NCI-H2081 treated with DMSO at 0.1 percent for 48 hours (cell line): Measurements from ENCODE around the gene EVC.

Experiments
- DNase-seq: peaks from one replicate; lab custom pipeline; 2025; lab: John Stamatoyannopoulos, UW

Gene EVC

DNA sequence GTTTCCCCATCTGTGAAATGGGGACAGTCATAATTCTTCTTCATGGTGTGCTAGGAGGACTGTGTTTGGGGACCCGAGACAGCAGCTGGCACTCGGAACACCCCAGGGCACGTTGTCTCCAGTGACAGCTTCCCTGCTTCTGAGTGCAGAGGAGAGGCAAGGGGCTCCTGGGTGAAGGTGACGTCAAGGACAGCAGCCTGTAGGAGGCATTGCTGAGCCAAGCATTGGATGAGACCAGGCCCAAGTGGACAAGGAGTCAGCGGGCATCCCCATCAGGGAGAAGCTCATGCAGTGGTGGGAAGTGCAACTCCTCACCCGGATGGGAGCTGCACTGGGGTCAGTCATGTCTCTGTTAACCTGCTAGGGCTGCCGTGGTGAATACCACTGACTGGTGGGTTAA, 46.1 kb downstream of the EVC start:
- DNase-seq, result no peak

GRCh38 chr4:5757536-5757935, 46.5 kb downstream of the EVC start:
- DNase-seq, result no peak

DNA sequence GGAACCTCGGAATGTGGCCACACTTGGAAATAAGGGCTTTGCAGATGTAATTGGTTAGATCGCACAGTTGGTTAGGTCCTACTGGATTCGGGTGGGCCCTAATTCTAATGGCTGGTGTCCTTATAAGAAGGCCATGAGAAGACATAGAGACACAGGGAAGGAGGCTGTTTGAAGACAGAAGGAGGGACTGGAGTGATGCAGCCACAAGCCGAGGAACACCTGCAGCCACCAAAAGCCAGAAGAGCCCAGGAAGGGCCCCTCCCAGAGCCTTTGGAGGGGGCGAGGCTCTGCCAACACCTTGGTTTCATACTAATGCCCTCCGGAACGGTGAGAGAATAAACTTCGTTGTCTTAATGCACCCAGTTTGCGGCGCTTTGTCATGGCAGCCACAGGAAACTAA, 47.0 kb downstream of the EVC start:
- no peak for DNase-seq

DNA sequence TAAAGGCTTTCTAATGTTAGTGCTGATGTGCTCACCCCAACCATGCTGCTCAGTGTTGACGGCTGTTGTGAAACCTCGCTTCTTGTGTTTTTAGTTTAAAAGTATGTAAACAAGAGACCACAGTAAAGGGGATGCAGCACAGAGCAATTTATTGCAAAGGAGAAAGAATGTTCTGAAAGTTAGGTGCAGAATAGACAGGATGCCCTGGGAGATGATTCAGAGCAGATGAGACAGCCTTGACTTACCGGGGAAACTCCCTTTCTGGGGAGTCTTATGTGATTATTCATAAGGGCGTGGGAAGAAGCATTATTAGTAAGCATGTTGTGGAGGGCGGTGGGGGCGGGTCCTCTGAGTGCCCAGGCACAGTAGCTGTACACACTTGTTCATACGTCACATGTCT, 47.7 kb downstream of the EVC start:
- DNase-seq, result no peak

DNA sequence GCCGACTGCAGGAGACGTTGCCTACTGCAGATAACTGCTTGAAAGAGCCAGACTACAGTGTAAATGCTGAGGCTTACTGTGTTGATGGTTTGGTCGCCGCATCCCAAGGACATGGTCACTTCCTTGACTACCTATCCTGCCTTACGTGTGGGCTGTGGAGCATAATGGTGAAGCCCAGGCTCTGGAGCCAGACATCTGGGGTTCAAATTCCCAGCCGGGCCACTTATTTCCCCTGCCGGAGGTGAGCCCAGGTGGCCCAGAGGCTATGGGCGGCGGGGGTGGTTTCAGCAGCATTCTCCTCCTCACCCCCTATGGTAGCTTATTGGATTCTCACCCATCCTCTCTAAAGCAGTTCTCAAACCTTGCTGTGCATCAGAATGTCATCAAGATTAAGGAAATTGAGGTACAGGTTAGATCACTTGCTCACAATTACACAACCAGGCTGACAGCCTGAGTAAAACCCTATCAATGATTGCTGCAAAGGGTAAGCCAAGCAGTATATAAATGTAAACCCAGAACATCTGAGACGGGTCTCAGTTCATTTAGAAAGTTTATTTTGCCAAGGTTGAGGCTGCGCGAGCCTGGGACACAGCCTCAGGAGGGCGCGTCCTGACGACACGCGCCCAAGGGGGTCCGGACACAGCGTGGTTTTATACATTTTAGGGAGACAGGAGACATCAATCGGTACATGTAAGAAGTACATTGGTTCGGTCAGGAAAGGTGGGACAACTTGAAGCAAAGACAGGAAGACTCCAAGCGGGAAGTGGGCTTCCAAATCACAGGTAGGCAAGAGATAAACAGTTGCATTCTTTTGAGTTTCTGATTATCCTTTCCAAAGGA, 48.5 kb downstream of the EVC start:
- no peak for DNase-seq

- no peak for DNase-seq
These were observed 49.2 kb downstream of the EVC start for GRCh38 chr4:5760246-5760645.

GRCh38 chr4:5760936-5761480, 50.0 kb downstream of the EVC start:
- DNase-seq, result no peak

GRCh38 chr4:5770051-5770450, 59.0 kb downstream of the EVC start:
- no peak for DNase-seq

DNA sequence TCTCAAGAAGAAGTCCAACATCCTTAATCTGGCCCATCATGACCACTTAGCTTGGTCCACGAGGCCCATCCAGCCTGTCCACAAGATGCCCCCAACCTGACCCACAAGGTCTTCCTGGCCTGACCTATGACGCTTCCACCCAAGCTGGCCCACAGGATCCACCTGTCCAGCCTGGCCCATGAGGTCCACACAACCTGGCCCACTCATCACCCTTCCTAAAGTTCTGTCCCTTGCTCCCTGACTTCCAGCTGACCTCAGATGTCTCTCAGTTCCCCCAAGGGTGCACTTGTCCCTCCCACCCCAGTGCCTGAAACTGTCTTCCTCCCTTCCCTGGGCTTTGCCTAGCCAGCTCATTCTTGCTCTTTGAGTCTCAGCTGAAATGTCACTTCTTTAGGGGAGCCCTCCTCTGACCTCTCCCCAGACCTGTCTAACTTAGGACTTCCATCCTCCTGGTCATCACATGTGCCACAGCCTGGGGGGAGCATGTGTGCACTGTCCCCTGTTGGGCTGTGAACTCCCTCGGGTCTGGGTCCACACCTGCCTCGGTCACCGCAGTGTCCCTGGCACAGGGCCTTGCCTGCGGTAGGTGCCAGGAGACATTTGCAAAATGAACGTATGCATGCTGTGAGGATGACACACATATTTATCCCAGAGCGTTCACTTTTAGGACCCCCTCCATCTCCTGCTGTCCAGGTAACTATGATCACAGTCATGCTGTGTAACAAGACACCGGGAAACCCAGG, 61.7 kb downstream of the EVC start:
- DNase-seq, result no peak

GRCh38 chr4:5773271-5773555, 62.2 kb downstream of the EVC start:
- no peak for DNase-seq

- no peak for DNase-seq
These were observed 63.5 kb downstream of the EVC start for GRCh38 chr4:5774416-5775036.

- no peak for DNase-seq
These were observed 65.5 kb downstream of the EVC start for GRCh38 chr4:5776510-5776909.

GRCh38 chr4:5780831-5781480, 70.0 kb downstream of the EVC start:
- no peak for DNase-seq

DNA sequence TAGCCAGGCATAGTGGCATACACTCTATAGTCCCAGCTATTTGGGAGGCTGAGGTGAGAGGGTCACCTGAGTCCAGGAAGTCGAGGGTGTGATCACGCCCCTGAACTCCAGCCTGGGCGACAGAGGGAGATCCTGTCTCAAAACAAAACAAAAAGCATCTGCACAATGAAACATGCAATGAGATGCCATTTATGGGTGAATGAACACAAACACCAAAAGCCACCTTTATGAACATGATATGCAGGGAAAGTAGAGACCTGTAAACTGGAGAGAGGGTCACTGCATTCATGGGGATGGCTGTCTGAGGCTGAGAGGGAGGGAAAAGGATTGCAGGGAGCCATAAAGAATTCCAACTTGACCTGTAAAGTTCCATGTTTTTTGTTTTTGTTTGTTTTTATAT, 70.7 kb downstream of the EVC start:
- no peak for DNase-seq

- no peak for DNase-seq
These were observed 72.0 kb downstream of the EVC start for GRCh38 chr4:5782829-5783476.

DNA sequence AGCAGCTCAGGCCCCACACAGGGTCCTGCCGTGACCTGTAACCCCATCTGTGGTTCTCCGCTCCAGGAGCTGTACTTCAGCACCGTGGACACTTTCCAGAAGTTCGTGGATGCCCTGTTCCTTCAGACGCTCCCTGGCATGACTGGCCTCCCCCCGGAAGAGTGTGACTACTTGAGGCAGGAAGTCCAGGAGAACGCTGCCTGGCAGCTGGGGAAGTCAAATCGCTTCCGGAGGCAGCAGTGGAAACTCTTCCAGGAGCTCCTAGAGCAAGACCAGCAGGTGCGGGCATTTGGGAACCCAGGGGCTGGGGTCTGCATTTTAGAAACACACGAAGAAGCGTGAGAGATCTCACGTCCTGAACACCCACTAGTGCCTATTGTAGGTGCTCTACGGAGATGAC, 72.5 kb downstream of the EVC start:
- DNase-seq, result no peak

- no peak for DNase-seq
These were observed 73.0 kb downstream of the EVC start for GRCh38 chr4:5784021-5784420.

GRCh38 chr4:5784960-5785611, 74.1 kb downstream of the EVC start:
- no peak for DNase-seq

DNA sequence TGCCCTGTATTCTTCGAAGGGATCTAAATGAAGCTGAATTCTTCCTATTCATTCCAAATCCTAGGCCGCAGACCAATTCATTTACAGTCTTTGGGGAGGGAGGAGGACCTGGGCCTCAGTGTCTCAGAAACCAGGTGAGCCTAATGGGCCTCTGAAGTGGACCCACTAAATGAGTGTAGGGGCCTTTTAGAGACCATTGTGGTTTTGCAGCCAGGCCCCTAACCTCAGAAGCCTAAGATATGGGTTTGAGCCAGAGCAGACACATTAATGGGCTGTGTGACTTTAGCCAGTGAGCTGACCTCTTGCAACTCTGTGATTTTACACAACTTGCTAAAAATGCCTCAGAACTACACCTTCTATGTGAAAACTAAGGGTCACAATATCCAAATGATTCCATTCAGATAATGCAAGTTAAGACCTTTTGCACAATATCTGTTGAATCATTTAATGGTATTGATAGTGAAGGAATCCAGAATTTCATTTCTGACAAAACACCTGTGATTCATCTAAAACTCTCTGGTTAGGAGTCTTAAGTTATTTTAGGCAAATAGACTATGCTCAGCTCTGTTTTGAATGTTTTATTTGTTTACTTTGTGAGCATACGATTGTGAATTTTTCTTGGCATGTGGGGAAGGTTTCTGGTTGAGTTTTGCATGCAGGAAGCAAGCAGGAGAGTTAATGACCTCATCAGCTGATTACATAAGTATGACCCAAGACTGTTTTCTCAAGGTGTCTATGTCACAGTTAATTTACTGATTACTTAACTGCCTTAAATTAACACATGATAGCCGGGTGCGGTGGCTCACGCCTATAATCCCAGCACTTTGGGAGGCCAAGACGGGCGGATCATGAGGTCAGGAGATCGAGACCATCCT, 75.0 kb downstream of the EVC start:
- no peak for DNase-seq

DNA sequence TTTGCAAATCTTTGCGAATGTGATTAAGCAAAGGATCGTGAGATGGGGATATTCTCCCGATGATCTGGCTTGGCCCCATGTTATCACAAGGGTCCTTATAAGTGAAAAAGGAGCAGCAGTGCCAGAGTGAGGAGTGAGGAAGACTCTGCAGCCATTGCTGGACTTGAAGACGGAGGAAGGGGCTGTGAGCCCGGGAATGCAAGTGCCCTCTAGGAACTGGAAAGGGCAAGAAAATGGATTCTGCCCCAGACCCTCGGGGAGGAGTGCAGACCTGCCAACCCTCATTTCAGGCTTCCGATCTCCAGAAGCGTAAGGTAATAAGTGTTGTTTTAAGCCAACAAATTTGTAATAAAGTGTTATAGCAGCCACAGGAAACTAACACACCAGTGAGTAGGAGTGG, 76.3 kb downstream of the EVC start:
- DNase-seq, result no peak

DNA sequence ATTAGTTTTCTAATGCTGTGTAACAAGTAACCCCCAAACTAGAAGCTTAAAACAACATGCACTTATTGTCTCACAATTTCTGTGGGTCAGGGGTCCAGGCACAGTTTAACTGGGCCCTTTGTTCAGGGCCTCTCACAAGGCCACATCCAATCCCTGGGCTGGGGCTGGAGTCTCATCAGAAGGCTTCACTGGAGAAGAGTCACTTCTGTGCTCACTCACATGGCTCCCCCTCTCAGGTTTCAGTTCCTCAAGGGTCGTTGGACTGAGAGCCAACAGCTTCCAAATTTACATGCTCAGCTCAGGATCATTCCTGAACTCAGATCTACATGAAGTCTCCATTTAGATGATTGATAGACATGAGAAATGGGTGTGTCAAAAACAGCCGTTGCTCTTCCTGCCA, 77.1 kb downstream of the EVC start:
- no peak for DNase-seq
